ENCODE data around the gene FRMD1. TPM values are rescaled to one million over a fixed set of nuclear protein-coding genes. Genes with fewer than 3 reads are reported as not detected.

Gene FRMD1
- total RNA-seq, 1 donor from 2014 or later, result not detected

GRCh38 chr6:168009331-168009730 is 69.7 kb downstream of the FRMD1 start:
- intact Hi-C loops (cut with micrococcal nuclease), result no loop called here

GRCh38 chr6:168007592-168008338 is 71.2 kb downstream of the FRMD1 start:
- intact Hi-C loops (cut with micrococcal nuclease), result no loop called here

- intact Hi-C loops (cut with micrococcal nuclease), result no loop called here
Measured at GRCh38 chr6:168005796-168006195, 73.2 kb downstream of the FRMD1 start.

- intact Hi-C loops (cut with micrococcal nuclease), result no loop called here
Measured at GRCh38 chr6:168004945-168005344, 74.1 kb downstream of the FRMD1 start.

DNA sequence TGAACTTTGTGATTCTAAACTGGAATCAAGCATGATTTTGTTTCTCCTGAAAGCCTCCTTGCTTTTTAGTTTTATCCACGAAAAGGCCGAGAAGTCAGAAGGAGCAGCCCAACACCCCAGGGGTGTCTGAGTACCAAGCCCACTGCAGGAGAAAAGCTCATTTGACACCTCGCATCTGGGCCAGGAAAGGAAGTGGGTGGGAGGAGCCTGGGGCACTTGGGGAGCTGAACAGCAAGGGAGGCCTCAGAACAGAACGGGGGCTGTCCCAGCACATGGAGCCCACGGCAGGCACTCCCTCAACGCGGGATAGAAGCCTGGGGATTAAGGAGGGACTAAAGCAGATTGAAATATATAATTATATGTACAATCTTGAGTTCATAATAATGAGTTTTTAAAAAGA is 75.0 kb downstream of the FRMD1 start:
- intact Hi-C loops (cut with micrococcal nuclease), result no loop called here

Other genes starting within 250 kb of the FRMD1 start
- gene KIF25, start 81.5 kb downstream of the FRMD1 start, total RNA-seq, result not detected in 2 replicates
- 0.09 and 0.14 TPM in 2 replicates for gene DACT2, start 240.6 kb upstream of the FRMD1 start, total RNA-seq

All from T-helper 2 cell treated with Interferon-gamma antibody and Interleukin-4, amounts not matched to agents 100 ng/mL and 5 ng/mL, for 36 hours (primary cell).